Hindlimb muscle (tissue), 1 donor: ENCODE measurements around the gene ARHGAP32. TPM values are rescaled to one million over a fixed set of nuclear protein-coding genes. Genes with fewer than 3 reads are reported as not detected.
"Not testable (repeated sequence)": the region's sequence is repeated elsewhere in the genome, so short reads cannot be mapped to it uniquely, and the experiment has no call there.

ENCODE experiments used
- DNase-seq: peaks from one replicate; pipeline ENCODE4 v3.0.0-alpha.2; 2013
- polyA plus RNA-seq: library from polyadenylated mRNA; unstranded; fragments of 120-200 nt; gene quantifications from one replicate; pipeline ENCODE4 v1.2.1, GENCODE V29; 2013; ENCODE audit not compliant: insufficient read length

Gene ARHGAP32
- polyA plus RNA-seq, 1 donor, result 18.4 TPM

GRCh38 chr11:128928400-128928799 lies 263.7 kb downstream of the ARHGAP32 start:
- no peak for DNase-seq

DNA sequence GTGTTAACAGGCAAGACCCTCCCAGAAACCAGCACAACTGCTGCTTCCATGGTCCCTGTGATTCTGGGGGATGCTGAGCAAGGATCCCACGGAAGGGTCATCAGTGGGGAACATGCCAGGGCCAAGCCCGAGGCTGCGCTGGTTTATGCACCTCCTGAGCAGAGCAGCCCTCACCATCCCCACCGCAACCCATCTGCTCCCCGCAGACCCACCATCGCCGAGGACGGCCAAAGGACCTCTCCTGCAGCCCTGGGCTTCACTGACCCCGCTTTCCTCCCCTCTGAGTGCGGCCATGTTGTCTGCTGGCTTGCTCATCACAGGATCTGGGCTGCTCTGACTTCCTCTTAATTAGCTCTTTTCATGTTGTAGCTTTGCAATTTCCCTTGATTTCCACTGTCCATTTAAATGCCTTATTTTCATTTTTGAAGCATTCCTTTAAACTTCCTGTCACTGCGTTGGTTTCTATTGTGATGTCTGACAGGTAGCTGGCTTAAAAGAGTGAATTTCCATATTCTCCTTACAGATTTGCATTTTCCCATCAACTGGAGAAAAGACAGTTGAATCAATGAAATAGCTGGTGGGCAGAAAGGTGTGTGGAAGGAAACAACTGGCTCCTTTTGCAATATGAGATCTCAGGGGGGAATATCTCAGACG lies 264.3 kb downstream of the ARHGAP32 start:
- no peak for DNase-seq

DNA sequence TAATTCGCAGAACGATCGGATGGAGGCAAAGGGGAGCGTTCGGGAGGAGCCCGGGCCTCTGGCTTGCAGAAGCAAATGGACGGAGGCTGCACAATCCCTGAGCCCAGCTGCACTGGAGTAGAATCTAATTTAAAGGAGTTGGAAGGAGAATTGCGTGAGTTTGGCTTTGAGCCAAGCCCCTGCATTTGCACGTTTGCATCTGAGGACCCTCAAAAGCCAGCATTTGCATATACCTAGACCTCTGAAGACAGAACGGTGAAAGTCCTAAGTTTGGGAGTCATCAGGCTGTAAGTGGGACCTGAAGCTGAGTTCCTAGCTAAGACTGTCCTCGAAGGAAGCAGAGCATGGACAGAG lies 265.0 kb downstream of the ARHGAP32 start:
- no peak for DNase-seq

- no peak for DNase-seq
Measured at GRCh38 chr11:128926437-128927107, 265.6 kb downstream of the ARHGAP32 start.

GRCh38 chr11:128926000-128926399 lies 266.1 kb downstream of the ARHGAP32 start:
- no peak for DNase-seq

- DNase-seq, result no peak
Measured at GRCh38 chr11:128925250-128925600, 266.9 kb downstream of the ARHGAP32 start.

GRCh38 chr11:128924510-128925249 lies 267.4 kb downstream of the ARHGAP32 start:
- no peak for DNase-seq

- no peak for DNase-seq
Measured at GRCh38 chr11:128924104-128924503, 268.0 kb downstream of the ARHGAP32 start.

DNA sequence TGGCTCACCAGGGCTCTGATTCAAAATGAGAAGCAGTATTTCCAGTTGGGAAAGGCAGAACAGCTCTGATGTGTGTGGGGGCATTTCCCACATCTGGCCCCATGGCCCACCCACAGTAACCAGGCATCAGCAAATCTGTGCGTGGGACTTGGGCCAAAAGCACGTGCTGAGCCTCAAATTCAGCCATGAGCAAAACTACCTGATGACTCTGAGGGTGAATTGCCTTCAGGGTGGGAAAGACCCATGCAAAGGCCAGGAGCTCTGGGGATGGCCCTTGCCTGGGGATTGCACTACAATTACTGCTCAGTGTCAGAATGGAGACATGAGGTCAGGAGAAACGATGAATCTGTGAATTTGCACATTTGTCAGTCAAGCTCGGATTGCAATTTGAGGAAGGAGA lies 270.3 kb downstream of the ARHGAP32 start:
- DNase-seq, result no peak

DNA sequence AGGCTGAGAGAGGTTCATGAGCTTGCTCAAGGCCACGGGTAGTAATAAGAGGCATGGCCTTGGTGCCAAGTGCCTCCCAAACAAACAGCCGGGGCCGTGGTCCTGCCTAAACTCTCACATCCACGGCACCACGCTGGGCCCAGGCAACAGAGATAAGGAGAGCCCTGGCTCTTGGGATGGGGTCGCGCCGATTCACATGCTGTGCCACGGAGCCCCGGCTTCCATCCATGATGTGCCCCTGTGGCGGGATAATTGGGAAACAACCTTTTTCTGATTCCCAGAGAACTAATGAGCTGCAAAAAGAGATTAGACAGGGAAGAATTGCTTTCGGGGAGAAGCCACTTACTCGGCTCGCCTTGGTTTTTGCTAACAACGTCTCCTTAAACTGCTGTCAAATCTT lies 271.5 kb downstream of the ARHGAP32 start:
- DNase-seq, result no peak

DNA sequence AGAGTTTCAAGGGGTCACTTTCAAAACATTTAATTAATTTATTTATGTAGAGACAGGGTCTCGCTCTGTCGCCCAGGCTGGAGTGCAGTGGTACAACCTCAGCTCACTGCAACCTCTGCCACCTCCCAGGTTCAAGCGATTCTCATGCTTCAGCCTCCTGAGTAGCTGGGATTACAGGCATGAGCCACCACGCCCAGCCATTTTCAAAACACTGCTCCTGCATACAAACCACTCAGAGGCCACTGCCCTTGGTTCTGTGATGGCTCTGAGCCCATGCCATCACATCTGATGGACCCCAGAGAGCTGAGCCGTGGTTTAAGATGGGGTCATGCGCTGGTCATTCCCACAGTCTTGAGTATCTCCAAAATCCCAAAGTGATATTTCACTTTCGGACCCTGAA lies 272.5 kb downstream of the ARHGAP32 start:
- not testable (repeated sequence) for DNase-seq

GRCh38 chr11:128919216-128919615 lies 272.9 kb downstream of the ARHGAP32 start:
- no peak for DNase-seq

DNA sequence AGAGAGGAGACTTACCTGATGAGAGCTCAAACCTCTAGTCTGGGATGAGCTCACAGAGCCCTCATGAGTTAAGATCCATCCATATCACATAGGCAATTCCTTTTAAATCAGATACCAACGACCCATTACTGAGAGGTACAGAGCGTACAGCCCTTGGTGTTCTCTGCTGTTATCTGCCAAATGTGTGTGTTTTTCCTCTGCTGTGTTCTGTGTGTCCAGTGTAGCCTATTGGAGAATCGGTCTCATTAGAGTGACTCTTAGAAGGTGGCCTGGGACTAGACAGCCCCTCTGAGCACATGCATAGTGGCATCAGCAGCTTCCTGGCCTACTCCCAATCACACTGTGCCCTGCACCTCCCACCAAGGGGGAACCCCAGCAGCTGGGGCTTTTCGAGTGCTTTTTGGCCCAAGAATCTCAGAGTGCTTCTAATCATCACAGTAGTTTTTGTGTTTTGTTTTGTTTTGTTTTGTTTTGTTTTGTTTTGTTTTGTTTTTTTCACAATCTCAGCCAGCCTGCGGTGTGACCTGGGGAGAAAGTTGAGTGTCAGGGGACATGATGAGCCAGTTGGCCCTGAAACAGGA lies 274.9 kb downstream of the ARHGAP32 start:
- no peak for DNase-seq

DNA sequence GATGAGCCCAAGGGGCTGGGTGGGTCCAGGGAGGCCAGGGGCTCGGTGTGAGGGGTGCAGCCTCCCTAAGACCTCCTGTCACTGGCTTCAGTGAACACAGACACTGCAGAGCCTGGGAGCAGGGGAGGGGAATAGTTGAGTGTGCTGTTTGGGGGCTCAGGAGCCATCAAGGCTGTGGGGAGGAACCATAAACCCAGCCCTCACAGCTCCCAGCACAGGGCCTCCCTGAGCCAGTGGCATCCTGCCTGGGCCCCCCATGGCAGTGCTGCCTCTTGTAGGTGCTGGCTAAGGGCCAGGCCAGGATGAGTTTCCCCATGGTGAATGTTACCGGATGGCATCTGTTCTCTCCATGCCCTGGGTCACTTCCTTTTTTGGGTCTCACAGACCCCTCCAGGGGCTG lies 275.4 kb downstream of the ARHGAP32 start:
- no peak for DNase-seq

DNA sequence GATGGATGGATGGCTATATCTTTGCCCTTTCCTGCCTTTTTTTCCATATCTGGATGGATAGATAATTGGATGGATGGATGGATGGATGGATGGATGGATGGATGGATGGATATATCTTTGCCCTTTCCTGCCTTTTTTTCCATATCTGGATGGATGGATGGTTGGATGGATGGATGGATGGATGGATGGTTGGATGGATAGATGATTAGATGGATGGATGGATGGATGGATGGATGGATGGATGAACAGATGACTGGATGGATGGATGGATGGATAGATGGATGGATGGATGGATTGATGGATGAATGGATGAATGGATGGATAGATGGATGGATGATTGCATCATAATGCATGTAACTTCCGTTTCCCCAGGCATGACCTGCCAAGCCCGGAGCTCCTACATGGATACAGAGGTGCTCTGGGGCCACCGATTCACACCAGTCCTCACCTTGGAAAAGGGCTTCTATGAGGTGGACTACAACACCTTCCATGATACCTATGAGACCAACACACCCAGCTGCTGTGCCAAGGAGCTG lies 276.0 kb downstream of the ARHGAP32 start:
- DNase-seq, result no peak

GRCh38 chr11:128915149-128915521 lies 277.0 kb downstream of the ARHGAP32 start:
- no peak for DNase-seq

Other genes with a start within 250 kb of the ARHGAP32 start
- 0.21 TPM for gene TP53AIP1, start 249.5 kb downstream of the ARHGAP32 start, polyA plus RNA-seq
- gene BARX2, start 183.5 kb upstream of the ARHGAP32 start, polyA plus RNA-seq, result 0.31 TPM